BJ (cell line): ENCODE measurements around the gene SPRED3. TPM values are rescaled to one million over a fixed set of nuclear protein-coding genes. Genes with fewer than 3 reads are reported as not detected.
"Not testable (repeated sequence)": the region's sequence is repeated elsewhere in the genome, so short reads cannot be mapped to it uniquely, and the experiment has no call there.

Experiments used
- CTCF ChIA-PET: fragments of 350-600 bp; formaldehyde crosslinking; extraction: SDS; loops from one replicate; lab custom pipeline; 2021; ENCODE audit warnings: antibody characterized with exemption, inconsistent platforms; lab: Yijun Ruan, JAX
- POLR2A ChIA-PET: fragments of 300-600 bp; sonication (Branson Sonifier 250); formaldehyde crosslinking; extraction: SDS; loops from one replicate; lab custom pipeline; 2021; ENCODE audit warnings: antibody characterized with exemption; lab: Charles Lee
- DNase-seq: peaks from one replicate; pipeline ENCODE4 v3.0.0-alpha.2; 2011; ENCODE audit warnings: low read depth
- H3K27me3 ChIP-seq: 2 replicates; pipeline ENCODE4 v1.6.0; 2011; ENCODE audit warnings: low read length; ENCODE audit not compliant: control insufficient read depth, insufficient read depth
- H3K36me3 ChIP-seq: 2 replicates; pipeline ENCODE4 v1.5.1; 2011; ENCODE audit warnings: low read length; ENCODE audit not compliant: control insufficient read depth, insufficient read depth
- H3K4me3 ChIP-seq: 2 replicates; pipeline ENCODE4 v1.5.1; 2011; ENCODE audit warnings: low read depth, mild to moderate bottlenecking, control low read depth, low read length
- CTCF ChIP-seq: IDR thresholded peaks from 2 replicates; pipeline ENCODE4 v1.5.1; 2011; ENCODE audit warnings: low read depth, mild to moderate bottlenecking, control low read depth, inconsistent platforms, low read length, moderate library complexity; ENCODE audit not compliant: insufficient read depth
- polyA plus RNA-seq: library from polyadenylated mRNA; depleted of rRNA; stranded (reverse); fragments of >200 nt; gene quantifications from 2 replicates; pipeline ENCODE4 v1.2.3, GENCODE V29; 2011

SPRED3 gene
- polyA plus RNA-seq, 1 experiment = 5.9 TPM

GRCh38 chr19:38405276-38405675 lies 16.8 kb downstream of the SPRED3 start:
- peaks cover 5% of the 10 kb centered on the region; the same call in 1 of the 2 replicates for H3K36me3 ChIP-seq
- ChIA-PET POLR2A (no interaction called here), CTCF (interaction anchor here (3.2 to 3.8 kb wide), 2 partner anchors 8 to 230 kb away, joined by 40 to 47 read pairs; no protein-coding TSS in a partner anchor)
- no peak for TF ChIP-seq CTCF
- no peaks in the 10 kb centered on the region for H3K27me3 ChIP-seq
- DNase-seq = no peak
- no peak overlapping the region for H3K4me3 ChIP-seq

- ChIA-PET CTCF (interaction anchor here (0.8 kb wide), 1 partner anchor 105 kb away, joined by 3 read pairs; no protein-coding TSS in a partner anchor), POLR2A (no interaction called here)
- H3K27me3 ChIP-seq = peaks cover 1% of the 10 kb centered on the region; the same call in 1 of the 2 replicates
- peaks cover 5% of the 10 kb centered on the region; the same call in 1 of the 2 replicates for H3K36me3 ChIP-seq
- no peak overlapping the region for H3K4me3 ChIP-seq
- no peak for DNase-seq
- TF ChIP-seq CTCF = no peak
Measured at GRCh38 chr19:38409631-38410133, 21.2 kb downstream of the SPRED3 start.

GRCh38 chr19:38410407-38410806 lies 21.9 kb downstream of the SPRED3 start:
- DNase-seq, CTCF ChIA-PET, POLR2A ChIA-PET, H3K36me3 ChIP-seq, H3K27me3 ChIP-seq, H3K4me3 ChIP-seq: not testable (repeated sequence)

- no peak for DNase-seq
- TF ChIP-seq CTCF = no peak
- peaks cover 1% of the 10 kb centered on the region; the same call in 1 of the 2 replicates for H3K27me3 ChIP-seq
- peaks cover 4% of the 10 kb centered on the region; the same call in 1 of the 2 replicates for H3K36me3 ChIP-seq
- ChIA-PET POLR2A (no interaction called here), CTCF (interaction anchor here (4.6 kb wide), 1 partner anchor 7 kb away, joined by 40 read pairs; the partner anchor contains the start of gene FAM98C)
- H3K4me3 ChIP-seq = no peak overlapping the region
Measured at GRCh38 chr19:38411041-38411712, 22.7 kb downstream of the SPRED3 start.

GRCh38 chr19:38411898-38412297 lies 23.4 kb downstream of the SPRED3 start:
- POLR2A ChIA-PET, DNase-seq, H3K27me3 ChIP-seq, H3K4me3 ChIP-seq, H3K36me3 ChIP-seq: not testable (repeated sequence)
- CTCF ChIA-PET = interaction anchor here (4.6 kb wide), 1 partner anchor 8 kb away, joined by 40 read pairs; the partner anchor contains the start of gene FAM98C

- no peak for DNase-seq
- Histone ChIP-seq H3K36me3 (no peaks in the 10 kb centered on the region), H3K4me3 (no peak overlapping the region), H3K27me3 (peaks cover 1% of the 10 kb centered on the region; the same call in 1 of the 2 replicates)
- CTCF ChIA-PET = interaction anchor here (4.6 kb wide), 1 partner anchor 9 kb away, joined by 40 read pairs; the partner anchor contains the start of gene FAM98C
- POLR2A ChIA-PET = no interaction called here
- TF ChIP-seq CTCF = no peak
Measured at GRCh38 chr19:38412491-38412890, 24.0 kb downstream of the SPRED3 start.
